ENCODE results near the gene GLIS1.

- TF ChIP-seq FOXK2 (IDR thresholded peaks at IDR 0.05) (no peak), SP1 (IDR thresholded peaks at IDR 0.05) (no peak), PKNOX1 (IDR thresholded peaks at IDR 0.05) (no peak), FOXA1 (IDR thresholded peaks at IDR 0.05) (no peak), ARNT (IDR thresholded peaks at IDR 0.05) (no peak), FOXM1 (IDR thresholded peaks at IDR 0.05; ENCODE audit: borderline replicate concordance) (no peak), BHLHE40 (IDR thresholded peaks at IDR 0.05; ENCODE audit: borderline replicate concordance) (no peak), SUZ12 (IDR thresholded peaks at IDR 0.05) (no peak), CTBP1 (IDR thresholded peaks at IDR 0.05; ENCODE audit: borderline replicate concordance) (no peak), ZNF384 (IDR thresholded peaks at IDR 0.05) (no peak), L3MBTL2 (conservative IDR thresholded peaks at IDR 0.05) (no peak)
Measured at GRCh38 chr1:53625766-53626520, 113.0 kb downstream of the GLIS1 start.
